Cardiac septum (tissue), 1 donor: Measurements from ENCODE around the gene LARP1. TPM values are rescaled to one million over a fixed set of nuclear protein-coding genes. Genes with fewer than 3 reads are reported as not detected.

ENCODE experiments used
- DNase-seq: peaks from one replicate; pipeline ENCODE4 v3.0.0-alpha.2; 2020; ENCODE audit warnings: low spot score
- intact Hi-C: fragments of 100-400 bp; cut with DNase I; formaldehyde crosslinking; loops from one replicate; pipeline ENCODE4 v1.14.0; 2022
- microRNA-seq: library from miRNA; unstranded; fragments of <30 nt; microRNA quantifications from one replicate; pipeline ENCODE4 v1.2.0, GENCODE V29; 2020
- total RNA-seq: library from RNA; stranded (reverse); fragmentation: NEBNext Ultra II Directional; extraction: Animal tissue kit (Norgen Biotek cat#: 25700); gene quantifications from one replicate; pipeline ENCODE4 v1.2.1, GENCODE V29; 2021
- donor health status: DM: no; HTN: no; CAD: no.

Gene LARP1
- total RNA-seq, 1 donor from 2014 or later = 160 TPM

GRCh38 chr5:154865466-154866184, 110.4 kb downstream of the LARP1 start:
- intact Hi-C loops = no loop called here
- DNase-seq = no peak

- intact Hi-C loops = no loop called here
- no peak for DNase-seq
Observed at GRCh38 chr5:154866841-154867240, 111.7 kb downstream of the LARP1 start.

Small RNA genes within 50 kb of the gene (microRNA-seq; reads per million reads assigned to microRNA genes)
- not detected for gene MIR378H

Other genes with a start within 250 kb of the LARP1 start
- gene FAXDC2, start 95.2 kb downstream of the LARP1 start, total RNA-seq = 10.1 TPM
- 22.5 TPM for gene CNOT8, start 103.2 kb downstream of the LARP1 start, total RNA-seq
- gene GEMIN5, start 182.8 kb downstream of the LARP1 start, total RNA-seq = 14.2 TPM
- gene MRPL22, start 185.7 kb downstream of the LARP1 start, total RNA-seq = 60.8 TPM